Neural cell (in vitro differentiated cells): Measurements from ENCODE around the gene TMEM238L. TPM values are rescaled to one million over a fixed set of nuclear protein-coding genes. Genes with fewer than 3 reads are reported as not detected.

Source experiments
- H2AFZ ChIP-seq: fragments of 200-600, 300-800 bp; sonication (generic), shearing (Covaris generic); 2 replicates; pipeline ENCODE4 v1.6.0; 2014; ENCODE audit warnings: low read depth, mild to moderate bottlenecking, antibody characterized with exemption, low read length, moderate library complexity
- H3F3A ChIP-seq: fragments of 200-600 bp; shearing (Covaris generic); 2 replicates; pipeline ENCODE4 v1.6.1; 2016; ENCODE audit warnings: mild to moderate bottlenecking, moderate library complexity, mixed read lengths, antibody characterized with exemption, low read length; ENCODE audit not compliant: insufficient read depth, poor library complexity, severe bottlenecking
- H3K27ac ChIP-seq: fragments of 200-600, 300-800 bp; sonication (generic), shearing (Covaris generic); 2 replicates; pipeline ENCODE4 v1.5.1; 2014; ENCODE audit warnings: mild to moderate bottlenecking, low read length, moderate library complexity
- H3K27me3 ChIP-seq: fragments of 300-800, 200-600 bp; sonication (generic), shearing (Covaris generic); 2 replicates; pipeline ENCODE4 v1.6.0; 2014; ENCODE audit warnings: mild to moderate bottlenecking, low read depth, low read length, moderate library complexity; ENCODE audit not compliant: insufficient read depth
- H3K36me3 ChIP-seq: fragments of 300-800, 200-600 bp; sonication (generic), shearing (Covaris generic); 2 replicates; pipeline ENCODE4 v1.5.1; 2014; ENCODE audit warnings: mild to moderate bottlenecking, antibody characterized with exemption, low read length, moderate library complexity; ENCODE audit not compliant: insufficient read depth
- H3K4me2 ChIP-seq: fragments of 300-800, 200-600 bp; sonication (generic), shearing (Covaris generic); 2 replicates; pipeline ENCODE4 v1.6.0; 2014; ENCODE audit warnings: mild to moderate bottlenecking, low read length
- H3K4me3 ChIP-seq: fragments of 300-800, 200-600 bp; sonication (generic), shearing (Covaris generic); 2 replicates; pipeline ENCODE4 v1.5.1; 2014; ENCODE audit warnings: mild to moderate bottlenecking, low read length, moderate library complexity
- H3K79me2 ChIP-seq: fragments of 200-600 bp; shearing (Covaris generic); replicated peaks from 2 replicates; pipeline ENCODE4 v1.6.0; 2014; ENCODE audit warnings: mild to moderate bottlenecking, low read length, moderate library complexity; ENCODE audit not compliant: insufficient read depth
- H3K9ac ChIP-seq: fragments of 300-800, 200-600 bp; sonication (generic), shearing (Covaris generic); 2 replicates; pipeline ENCODE4 v1.6.1; 2016; ENCODE audit warnings: mild to moderate bottlenecking, low read length, mixed read lengths
- H3K9me2 ChIP-seq: fragments of 200-600 bp; shearing (Covaris generic); 2 replicates; pipeline ENCODE4 v1.6.1; 2016; ENCODE audit warnings: mild to moderate bottlenecking, low read length, mixed read lengths; ENCODE audit not compliant: insufficient read depth
- H3K9me3 ChIP-seq: fragments of 200-600, 300-800 bp; sonication (generic), shearing (Covaris generic); 2 replicates; pipeline ENCODE4 v1.6.1; 2016; ENCODE audit warnings: mild to moderate bottlenecking, mixed run types, low read length, moderate library complexity, mixed read lengths
- H4K20me1 ChIP-seq: fragments of 200-600 bp; shearing (Covaris generic); 2 replicates; pipeline ENCODE4 v1.6.1; 2016; ENCODE audit warnings: mild to moderate bottlenecking, mixed run types; ENCODE audit not compliant: insufficient read depth
- CTCF ChIP-seq: fragments of 450-650 bp; IDR thresholded peaks from 2 replicates; pipeline ENCODE4 v1.5.1; 2014; ENCODE audit warnings: antibody characterized with exemption, mild to moderate bottlenecking, moderate library complexity; ENCODE audit not compliant: poor library complexity, severe bottlenecking
- EP300 ChIP-seq: fragments of 450-650 bp; conservative IDR thresholded peaks from 2 replicates; pipeline ENCODE4 v1.6.1; 2014; ENCODE audit warnings: antibody characterized with exemption, mild to moderate bottlenecking, moderate library complexity; ENCODE audit not compliant: poor library complexity, severe bottlenecking
- EZH2 ChIP-seq: fragments of 200-600, 300-800 bp; shearing (Covaris generic), sonication (generic); IDR thresholded peaks from 2 replicates; pipeline ENCODE4 v1.6.1; 2014; ENCODE audit warnings: antibody characterized with exemption, low read length, borderline replicate concordance, mild to moderate bottlenecking; ENCODE audit not compliant: insufficient read depth, poor library complexity, severe bottlenecking
- MXI1 ChIP-seq: fragments of 450-650 bp; conservative IDR thresholded peaks from 2 replicates; pipeline ENCODE4 v1.6.1; 2014; ENCODE audit warnings: antibody characterized with exemption, mild to moderate bottlenecking; ENCODE audit not compliant: poor library complexity, severe bottlenecking
- POLR2AphosphoS5 ChIP-seq: IDR thresholded peaks from 2 replicates; pipeline ENCODE4 v1.6.1; 2012
- RAD21 ChIP-seq: fragments of 450-650 bp; conservative IDR thresholded peaks from 2 replicates; pipeline ENCODE4 v1.6.1; 2014; ENCODE audit warnings: antibody characterized with exemption, mild to moderate bottlenecking, moderate library complexity
- REST ChIP-seq: IDR thresholded peaks from 2 replicates; pipeline ENCODE4 v1.6.1; 2012; ENCODE audit warnings: borderline replicate concordance
- SMC3 ChIP-seq: fragments of 450-650 bp; conservative IDR thresholded peaks from 2 replicates; pipeline ENCODE4 v1.6.1; 2014; ENCODE audit warnings: antibody characterized with exemption, mild to moderate bottlenecking, moderate library complexity; ENCODE audit not compliant: poor library complexity
- TAF1 ChIP-seq: IDR thresholded peaks from 2 replicates; pipeline ENCODE4 v1.6.1; 2012; ENCODE audit warnings: low read depth
- polyA plus RNA-seq: library from polyadenylated mRNA; depleted of rRNA; stranded (reverse); fragments of >200 nt; gene quantifications from 2 replicates; pipeline ENCODE4 v1.2.3, GENCODE V29; 2014

TMEM238L gene
- polyA plus RNA-seq, 1 donor from 2014 or later = not detected

- H3K79me2 ChIP-seq = no peaks in the 10 kb centered on the region
- no peak overlapping the region for H3K27ac ChIP-seq
- H3K4me3 ChIP-seq = no peak overlapping the region
- no peak overlapping the region for H2AFZ ChIP-seq
- no peaks in the 10 kb centered on the region for H3K9me3 ChIP-seq
- TF ChIP-seq MXI1 = no peak
- no peak for TF ChIP-seq REST
- TF ChIP-seq RAD21 = no peak
- TF ChIP-seq TAF1 = no peak
- no peak for TF ChIP-seq EZH2
- no peak for TF ChIP-seq POLR2AphosphoS5
- no peak for TF ChIP-seq EP300
- no peak for TF ChIP-seq CTCF
- TF ChIP-seq SMC3 = no peak
- H3K9me2 ChIP-seq = no peaks in the 10 kb centered on the region
- H3F3A ChIP-seq = no peaks in the 10 kb centered on the region
- no peaks in the 10 kb centered on the region for H3K36me3 ChIP-seq
- no peak overlapping the region for H3K9ac ChIP-seq
- no peaks in the 10 kb centered on the region for H3K27me3 ChIP-seq
- H4K20me1 ChIP-seq = no peaks in the 10 kb centered on the region
- no peak overlapping the region for H3K4me2 ChIP-seq
Measured at GRCh38 chr17:10789694-10790271, 14.1 kb downstream of the TMEM238L start.

GRCh38 chr17:10787306-10788045, 16.4 kb downstream of the TMEM238L start:
- Histone ChIP-seq H3K27ac (no peak overlapping the region), H3K4me3 (no peak overlapping the region), H3K9me3 (no peaks in the 10 kb centered on the region), H3K9me2 (no peaks in the 10 kb centered on the region), H3K4me2 (no peak overlapping the region), H3F3A (no peaks in the 10 kb centered on the region), H3K27me3 (no peaks in the 10 kb centered on the region), H3K9ac (no peak overlapping the region), H2AFZ (no peak overlapping the region), H3K36me3 (no peaks in the 10 kb centered on the region), H3K79me2 (no peaks in the 10 kb centered on the region), H4K20me1 (no peaks in the 10 kb centered on the region)
- TF ChIP-seq REST = no peak
- no peak for TF ChIP-seq TAF1
- no peak for TF ChIP-seq CTCF
- TF ChIP-seq EZH2 = no peak
- no peak for TF ChIP-seq RAD21
- TF ChIP-seq SMC3 = no peak
- no peak for TF ChIP-seq EP300
- TF ChIP-seq POLR2AphosphoS5 = no peak
- no peak for TF ChIP-seq MXI1
